GM21528 (cell line): ENCODE data around the gene EFCAB5.
"Not testable (repeated sequence)": the region's sequence is repeated elsewhere in the genome, so short reads cannot be mapped to it uniquely, and the experiment has no call there.

ENCODE experiments used
- ATAC-seq: cut with Tn5 transposase; IDR thresholded peaks from one replicate; pipeline ENCODE4 v1.9.1; 2021; ENCODE audit warnings: mild to moderate bottlenecking, moderate library complexity; ENCODE audit not compliant: unreplicated experiment, low FRiP score

Gene EFCAB5

DNA sequence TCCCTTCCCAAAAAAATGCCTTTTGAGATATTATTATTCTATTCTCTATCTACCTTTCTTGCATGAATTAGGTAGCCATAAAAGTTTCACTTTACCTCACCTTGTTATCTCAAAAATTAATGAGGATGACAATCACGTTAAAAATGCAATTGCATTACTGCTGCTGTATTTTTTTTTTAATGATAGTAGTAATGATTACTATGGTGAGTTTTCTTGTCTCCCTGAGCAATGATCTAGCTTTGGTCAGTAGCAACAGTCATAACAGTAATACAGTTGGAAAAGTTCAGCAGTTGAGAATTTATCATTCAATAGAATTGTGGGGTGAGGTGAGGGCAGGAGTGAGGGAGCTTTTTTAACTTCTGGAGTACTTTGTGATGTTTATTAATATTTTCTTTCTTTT lies at the start of gene EFCAB5:
Gene EFCAB5 (plus strand): TSS at position 301 of the 400 bp plus-strand sequence. CDS start 163 bp downstream, outside the sequence.
- ATAC-seq = no peak

DNA sequence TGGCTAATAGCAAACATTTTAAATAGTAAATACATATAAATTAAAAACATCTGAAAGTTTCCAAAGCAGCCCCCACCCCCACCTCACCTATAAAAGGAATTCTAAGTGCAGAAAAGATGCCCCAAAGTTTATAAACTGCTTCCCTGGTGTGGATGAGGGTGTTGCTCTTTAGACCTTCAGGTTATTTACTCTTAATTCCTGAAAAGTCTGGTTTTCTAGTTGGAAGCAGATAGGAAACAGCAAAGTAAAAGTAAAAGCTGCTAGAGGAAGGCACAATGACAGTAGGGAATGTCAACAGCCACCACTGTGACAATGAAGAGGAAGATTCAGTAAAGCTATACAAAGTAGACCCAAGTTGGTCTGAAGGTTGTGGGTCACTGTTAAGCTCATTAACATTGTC lies 49.2 kb upstream of the EFCAB5 start:
- no peak for ATAC-seq

DNA sequence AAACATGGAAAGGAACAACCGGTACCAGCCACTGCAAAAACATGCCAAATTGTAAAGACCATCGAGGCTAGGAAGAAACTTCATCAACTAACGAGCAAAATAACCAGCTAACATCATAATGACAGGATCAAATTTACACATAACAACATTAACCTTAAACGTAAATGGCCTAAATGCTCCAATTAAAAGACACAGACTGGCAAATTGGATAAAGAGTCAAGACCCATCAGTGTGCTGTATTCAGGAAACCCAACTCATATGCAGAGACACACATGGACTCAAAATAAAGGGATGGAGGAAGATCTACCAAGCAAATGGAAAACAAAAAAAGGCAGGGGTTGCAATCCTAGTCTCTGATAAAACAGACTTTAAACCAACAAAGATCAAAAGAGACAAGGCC lies 44.3 kb upstream of the EFCAB5 start:
- ATAC-seq = not testable (repeated sequence)

DNA sequence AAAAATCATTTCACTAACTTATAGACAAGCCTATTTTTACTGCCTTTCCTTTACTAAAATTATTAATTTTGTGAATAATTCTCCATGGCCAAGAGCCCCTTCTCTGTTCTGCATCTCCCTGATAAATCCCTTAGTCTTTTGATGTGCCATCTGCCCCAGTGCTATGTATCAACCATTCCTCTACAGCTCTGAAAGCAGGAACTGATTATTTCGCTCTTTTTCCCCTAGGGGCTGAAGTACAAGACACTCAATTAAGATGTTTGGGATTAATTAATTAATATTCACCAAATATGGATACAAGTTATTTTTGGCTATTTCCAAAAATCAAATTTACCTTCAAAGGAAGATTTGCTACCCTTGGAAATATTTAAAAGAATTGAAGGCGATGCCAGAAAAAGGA lies 38.0 kb upstream of the EFCAB5 start:
- no peak for ATAC-seq

DNA sequence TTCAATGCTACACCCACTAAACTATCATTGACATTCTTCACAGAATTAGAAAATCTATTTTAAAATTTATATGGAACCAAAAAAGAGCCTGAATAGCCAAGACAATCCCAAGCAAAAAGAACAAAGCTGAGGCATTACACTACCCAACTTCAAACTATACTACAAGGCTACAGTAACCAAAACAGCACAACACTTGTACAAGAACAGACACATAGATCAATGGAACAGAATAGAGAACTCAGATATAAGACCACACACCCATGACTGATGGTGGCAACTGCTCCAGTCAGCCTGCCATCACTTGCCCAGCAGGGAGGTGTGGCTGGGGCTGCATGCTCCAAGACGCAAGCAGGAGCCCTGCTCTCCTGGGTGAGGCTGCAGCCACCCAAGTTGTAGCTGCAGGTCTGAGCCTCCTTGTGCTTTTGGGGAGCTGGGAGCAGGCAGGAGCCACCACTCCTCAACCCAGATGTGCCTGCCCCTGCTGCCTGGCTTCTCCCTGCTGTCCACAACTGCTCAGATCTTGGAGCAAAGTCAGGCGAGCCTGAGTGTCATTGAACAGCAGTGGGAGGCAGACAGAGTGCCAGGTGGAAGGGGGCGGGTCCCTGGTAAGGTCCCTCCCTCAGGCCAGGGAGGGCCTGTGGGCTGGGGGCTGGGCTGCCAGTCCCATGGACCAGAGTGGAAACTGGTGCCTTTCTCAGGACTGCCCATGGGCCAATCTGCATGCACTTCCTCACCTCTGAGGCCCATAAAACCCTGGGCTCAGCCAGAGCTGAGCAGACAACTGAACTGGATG lies 36.2 kb upstream of the EFCAB5 start:
- ATAC-seq = no peak

DNA sequence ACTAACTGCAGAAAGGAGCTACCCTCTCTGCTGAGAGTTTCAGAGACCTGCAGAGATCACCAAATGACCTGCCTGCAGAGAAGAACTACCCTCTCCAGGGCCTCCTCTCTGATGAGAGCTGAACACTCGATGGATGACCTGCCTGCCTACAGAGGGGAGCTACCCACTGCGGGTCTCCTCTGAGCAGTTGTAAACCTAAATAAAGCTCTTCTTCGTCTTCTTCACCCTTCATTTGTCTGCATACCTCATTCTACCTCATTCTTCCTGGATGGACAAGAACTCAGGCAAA lies 35.6 kb upstream of the EFCAB5 start:
- no peak for ATAC-seq

DNA sequence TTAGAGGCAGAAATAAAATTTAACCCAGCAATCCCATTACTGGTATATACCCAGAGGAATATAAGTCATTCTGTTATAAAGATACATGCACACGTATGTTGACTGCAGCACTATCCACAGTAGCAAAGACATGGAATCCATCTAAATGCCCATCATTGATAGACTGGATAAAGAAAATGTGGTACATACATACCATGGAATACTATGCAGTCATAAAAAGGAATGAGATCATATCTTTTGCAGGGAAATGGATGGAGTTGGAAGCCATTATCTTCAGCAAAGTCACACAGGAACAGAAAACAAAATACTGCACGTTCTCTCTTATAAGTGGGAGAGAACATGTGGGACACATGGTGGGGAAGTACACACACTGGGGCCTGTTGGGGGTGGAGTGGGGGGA lies 34.5 kb upstream of the EFCAB5 start:
- no peak for ATAC-seq

DNA sequence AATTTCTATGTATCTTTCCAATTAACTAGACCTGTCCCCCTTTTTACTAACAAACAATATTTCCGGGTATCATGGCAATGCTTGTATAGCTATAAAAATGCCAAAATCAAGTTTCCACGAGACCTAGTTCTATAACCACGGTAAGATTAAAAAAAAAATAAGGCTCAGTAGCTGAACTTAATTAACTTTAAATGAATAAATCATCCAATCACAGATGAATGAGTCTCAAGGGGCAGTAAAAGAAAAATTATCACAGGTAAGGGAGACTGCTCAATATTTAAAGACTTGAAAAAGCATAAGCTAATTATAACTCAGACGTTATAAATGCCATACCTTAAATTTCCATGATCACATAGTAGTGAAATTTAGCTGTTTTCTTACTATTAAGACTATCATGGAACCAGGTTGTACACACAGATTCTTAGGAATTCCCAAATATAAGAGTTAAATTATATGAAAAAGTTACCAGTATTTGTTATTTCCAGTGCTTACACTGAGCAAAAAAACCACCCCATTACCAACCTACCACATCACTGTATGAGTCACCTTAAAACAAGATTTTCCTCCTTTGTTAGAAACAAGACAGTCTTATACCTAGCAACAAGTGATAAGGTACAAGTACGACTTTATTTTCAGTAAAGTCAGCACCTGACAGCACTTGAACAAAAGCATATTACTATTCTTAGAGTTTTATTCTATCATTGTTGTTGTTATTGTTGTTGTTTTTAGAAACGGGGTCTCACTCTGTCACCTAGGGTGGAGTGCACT lies 32.0 kb upstream of the EFCAB5 start:
- no peak for ATAC-seq

DNA sequence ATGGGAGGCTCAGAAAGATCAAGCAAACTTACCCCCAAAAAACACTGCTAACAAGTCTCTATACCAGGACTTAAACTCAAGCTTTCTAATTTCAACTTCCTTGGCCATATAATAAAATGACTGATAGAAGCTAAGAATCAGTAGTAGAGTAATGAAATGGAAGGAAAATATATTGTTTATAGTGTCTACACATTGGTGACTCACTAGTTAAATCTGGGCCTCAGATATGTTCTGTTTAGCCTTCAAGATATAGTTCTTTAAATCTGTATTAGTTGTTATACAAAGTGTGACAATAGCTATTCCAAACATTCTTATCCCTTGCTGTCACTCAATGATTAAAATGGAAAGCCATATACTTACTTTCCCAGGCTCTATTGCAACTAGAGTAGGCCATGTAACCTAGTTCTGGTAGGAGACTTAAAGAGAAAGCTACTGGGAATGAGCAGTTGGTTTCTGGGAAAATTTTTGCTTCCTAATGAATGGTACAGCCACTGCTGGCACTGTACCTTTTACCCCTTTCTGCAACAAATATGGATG lies 29.7 kb upstream of the EFCAB5 start:
- no peak for ATAC-seq

DNA sequence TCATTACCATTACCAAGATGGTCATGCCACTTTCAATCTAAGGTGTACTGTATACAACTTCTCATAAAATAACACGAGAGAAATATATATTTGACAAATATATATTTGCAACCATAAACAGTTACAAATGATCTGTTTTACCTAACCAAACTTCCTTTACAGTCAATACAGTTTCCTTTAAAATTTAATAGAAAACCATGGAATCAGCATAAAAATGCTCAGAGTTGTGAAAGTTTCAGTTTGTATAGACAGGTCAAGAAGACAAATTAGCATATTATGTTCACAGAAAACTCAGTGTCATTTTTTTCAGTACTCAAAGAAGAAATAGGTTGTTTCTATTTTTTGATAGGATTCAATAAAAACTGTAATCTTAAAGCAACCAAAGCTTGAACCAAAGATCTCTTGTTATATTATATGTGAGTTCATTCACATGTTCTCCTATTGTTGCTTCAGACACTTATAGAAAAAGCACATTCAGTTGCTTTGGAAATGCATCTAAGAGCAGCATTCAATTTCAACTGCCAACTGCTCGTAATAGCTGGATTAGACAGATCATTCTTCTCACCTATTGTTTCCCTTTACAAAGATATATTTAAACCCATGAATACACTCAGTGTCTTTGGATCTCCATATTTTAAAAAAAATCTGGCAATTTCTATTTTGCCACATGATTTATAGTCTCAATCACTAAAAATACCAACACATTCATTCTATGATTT lies 26.5 kb upstream of the EFCAB5 start:
- no peak for ATAC-seq

DNA sequence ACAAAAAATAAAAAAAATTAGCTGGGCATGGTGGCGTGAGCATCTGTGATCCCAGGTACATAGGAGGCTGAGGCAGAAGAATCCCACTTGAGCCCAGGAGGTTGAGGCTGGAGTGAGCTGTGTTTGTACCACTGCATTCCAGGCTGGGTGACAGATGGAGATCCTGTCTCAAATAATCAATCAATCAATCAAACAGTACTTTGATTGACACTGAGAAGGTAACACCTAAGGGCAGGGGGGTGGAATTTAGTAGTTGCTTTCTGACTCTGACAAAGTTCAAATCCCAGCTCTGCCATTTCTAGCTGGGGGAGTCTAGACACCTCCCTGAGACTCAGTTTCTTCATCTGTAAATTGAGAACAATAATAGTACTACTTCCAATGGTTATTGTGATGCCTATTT lies 23.4 kb upstream of the EFCAB5 start:
- no peak for ATAC-seq

DNA sequence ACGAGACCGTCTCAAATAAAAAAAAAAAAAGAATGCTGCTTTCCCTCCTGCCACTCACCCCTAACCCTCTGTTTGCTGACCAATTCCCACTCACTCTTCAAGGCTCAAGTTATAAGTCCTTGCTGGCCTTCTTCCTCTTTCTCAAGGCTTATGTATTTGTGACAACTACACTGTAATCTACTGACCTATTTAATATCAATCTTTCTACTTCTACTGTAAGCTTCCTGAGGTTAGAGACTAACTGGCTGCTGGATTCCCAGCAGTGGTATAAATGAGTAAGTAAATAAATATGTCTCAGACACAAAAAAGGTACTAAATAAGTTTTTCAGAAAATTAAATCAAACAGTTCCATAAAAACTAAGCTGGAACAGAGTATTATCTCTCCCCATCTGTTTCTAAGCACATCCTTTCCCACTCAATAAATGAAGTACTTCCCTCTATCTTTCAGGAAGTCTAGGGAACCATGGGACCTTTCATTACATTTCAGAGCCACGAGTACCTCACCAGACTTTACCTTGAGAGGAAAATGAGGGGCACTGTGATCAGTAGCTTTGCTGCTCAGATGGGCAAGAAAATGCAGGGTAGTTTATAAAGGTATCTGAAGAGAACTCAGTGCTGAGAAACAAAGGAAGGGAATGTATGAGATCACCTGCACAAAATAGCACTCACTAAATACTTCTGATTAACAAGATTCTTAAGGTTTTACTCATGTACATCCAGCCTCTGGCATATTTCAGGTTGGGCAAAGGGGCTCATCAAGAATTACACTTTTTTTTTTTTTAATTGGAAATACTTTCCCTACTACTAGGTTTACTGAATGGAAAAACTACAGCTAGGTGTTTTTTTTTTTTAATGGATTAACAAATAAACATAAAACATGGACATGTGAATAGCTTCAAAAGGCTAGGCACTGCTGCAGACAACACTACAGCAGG lies 22.2 kb upstream of the EFCAB5 start:
- ATAC-seq = no peak

DNA sequence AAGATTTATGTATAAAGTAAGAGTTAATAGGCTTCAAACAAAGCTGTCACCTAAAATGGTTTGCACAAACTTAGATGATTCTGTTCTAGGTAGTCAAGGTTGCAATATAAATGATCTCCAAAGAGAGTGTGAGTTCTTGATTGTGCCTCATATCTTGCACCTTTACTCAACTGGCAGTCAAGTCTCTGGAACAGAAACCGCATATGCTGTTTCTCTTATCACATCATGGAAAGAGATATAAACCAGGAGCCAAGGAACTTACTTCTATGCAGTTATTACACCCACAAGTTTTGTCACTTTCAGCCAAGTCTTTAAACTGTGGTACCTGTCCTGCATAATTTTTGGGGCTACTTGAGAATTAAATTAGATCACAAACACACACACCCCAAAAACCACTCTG lies 16.6 kb upstream of the EFCAB5 start:
- ATAC-seq = no peak

DNA sequence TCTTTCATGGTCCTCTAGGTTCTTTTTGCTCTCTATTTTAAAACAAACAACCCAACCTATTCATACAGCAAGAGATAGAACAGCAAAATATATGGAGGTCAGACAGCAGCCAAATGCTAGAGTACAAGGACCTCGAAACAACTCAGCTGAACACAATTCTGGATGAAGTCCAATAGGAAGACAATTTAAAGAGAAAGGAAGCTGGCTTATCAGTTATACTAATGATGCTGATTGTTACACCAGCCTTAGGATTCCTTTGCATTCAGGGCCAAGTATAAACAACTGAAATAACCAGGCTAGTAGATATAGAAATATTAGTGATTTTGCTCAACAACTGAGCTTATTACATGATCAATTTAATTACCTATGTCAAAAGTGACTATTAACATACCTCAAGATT lies 13.9 kb upstream of the EFCAB5 start:
- ATAC-seq = no peak

DNA sequence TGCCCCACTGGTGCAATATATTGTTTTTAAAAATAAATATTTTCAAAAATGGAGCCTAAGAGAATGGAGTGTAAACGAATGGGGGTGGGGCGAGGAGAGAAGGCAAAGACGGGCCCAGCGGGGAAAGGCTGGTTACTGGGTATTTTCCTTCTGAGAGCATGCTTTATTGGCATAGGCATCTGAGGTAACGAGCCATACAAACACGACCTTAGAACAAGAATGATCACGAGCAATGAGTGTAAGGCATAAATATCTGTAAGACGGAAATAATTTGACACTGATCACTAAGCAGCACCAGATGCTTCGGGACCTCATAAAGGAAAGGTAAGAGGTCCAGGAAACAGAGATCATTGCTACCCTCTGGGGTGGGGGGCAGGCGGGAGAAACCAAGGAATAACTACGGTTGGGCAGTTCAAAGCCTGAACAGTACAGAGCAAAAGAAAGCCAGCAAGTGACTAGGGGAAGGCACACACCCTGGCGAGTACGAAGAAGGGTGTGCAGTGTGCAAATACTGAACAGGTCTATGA lies 12.4 kb upstream of the EFCAB5 start:
- peak; percentile 10 for ATAC-seq

DNA sequence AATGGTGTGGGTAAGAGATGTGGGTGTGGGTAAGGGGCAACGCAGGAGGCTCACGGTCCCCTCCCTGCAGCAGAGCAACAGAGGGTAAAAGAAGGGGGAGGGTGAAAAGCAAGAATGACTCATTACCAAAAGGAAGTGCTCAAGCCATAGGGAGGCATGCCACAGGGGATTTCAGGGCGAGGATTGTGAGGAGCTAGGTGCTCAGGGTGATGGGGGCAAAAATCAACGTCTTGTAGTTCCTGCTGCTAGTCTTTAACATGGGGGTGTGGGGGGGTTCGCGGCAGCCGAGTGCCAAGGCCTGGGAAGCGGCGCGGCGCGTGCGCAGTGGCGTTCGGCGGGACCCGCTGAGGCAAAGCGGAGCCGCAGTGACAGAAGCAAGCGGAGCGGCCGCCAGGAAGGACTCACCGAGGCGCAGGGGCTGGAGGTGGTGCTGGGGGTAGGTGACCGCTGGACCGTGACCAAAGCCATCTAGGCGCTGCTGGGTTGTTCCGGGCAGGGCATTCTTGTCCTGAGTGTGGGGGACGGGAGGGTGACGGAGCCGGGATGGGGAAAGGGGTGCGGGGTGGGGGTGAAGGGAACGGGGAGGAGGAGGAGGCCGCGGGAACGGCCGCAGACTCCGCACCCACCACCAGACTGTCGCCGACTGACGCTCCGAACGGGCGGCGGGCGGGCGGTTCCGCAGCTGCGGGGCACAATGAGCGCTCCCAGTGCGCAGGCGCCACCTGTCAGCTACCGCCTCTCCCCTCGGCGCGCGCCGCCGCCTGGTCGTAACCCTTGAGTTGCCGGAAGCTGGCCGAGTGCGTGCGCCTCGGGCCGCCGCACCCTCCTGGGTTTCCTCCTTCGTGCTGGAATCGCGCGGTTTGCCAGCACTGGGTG lies 11.7 kb upstream of the EFCAB5 start, which contains the start of gene SSH2:
Gene SSH2 (minus strand): TSS at position 696 of the 876 bp plus-strand sequence. CDS start 228 bp downstream, at position 468.
- ATAC-seq = peak; percentile 54

DNA sequence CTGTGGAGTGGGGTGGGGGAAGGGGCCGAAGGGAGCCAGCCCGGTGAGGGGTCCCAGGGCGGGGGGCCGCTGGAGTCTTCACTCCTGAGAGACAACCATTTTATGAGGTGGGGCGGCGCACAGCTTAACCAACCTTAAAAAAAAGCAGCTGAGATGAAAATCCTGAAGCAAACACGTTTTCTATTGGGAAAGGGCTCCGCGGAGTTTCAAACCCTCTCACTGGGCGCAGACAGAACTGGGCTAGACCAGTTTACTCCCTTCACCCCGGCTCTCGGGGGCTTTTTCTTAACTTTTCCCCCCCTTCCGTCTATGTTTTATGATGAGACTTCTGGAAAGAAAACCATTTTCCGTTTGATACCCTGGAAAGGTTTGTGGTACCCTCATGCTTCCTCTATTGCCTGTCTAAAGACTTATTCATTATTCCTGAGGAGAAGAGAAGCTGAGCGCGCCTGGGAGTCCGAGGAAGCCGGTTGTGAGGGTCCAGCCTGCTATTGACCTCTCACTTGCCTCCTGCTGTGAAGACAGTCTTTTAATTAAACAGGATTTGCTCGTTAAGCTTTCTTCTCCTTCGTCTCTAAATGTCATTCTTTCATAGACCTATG lies 10.9 kb upstream of the EFCAB5 start:
- ATAC-seq = no peak

DNA sequence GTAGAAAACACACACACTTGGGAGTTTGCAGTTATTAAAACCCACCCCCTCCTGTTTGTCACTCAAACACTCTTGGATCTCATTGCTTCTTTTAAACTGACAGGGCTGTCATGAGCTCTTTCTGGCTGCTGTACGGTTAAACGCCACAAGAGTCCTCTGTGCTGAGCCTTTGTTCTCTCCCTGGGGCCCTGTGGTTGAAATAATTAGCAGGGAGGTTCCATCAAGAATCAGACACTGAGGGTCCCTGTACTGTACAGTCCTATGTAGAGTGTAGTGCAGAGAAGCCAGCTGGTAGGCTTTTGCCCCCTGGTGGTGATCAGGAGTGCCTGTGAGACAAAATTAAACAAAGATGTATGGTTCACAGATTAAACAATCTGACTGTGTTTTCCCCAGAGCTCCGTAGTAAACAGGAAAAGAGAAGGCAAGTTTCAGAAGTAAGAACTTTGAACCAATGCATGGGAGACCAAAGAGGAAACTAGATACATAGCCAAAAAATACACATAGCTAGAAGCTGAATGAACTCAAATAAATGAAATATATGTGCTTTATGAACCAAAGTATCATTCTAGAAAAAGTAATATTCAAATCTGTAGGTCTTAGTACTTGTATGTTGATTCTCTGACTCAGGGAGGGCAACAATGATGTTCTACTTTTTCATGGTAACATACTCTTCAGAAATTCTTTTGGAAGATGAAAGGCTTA lies 10.1 kb upstream of the EFCAB5 start:
- peak; percentile 65 for ATAC-seq
